K562 (cell line): ENCODE results near the gene FUT8. TPM values are rescaled to one million over a fixed set of nuclear protein-coding genes. Genes with fewer than 3 reads are reported as not detected.

ENCODE experiments used
- ATAC-seq: fragments of 200-7000 bp; cut with Tn5 transposase; 3 replicates; pipeline ENCODE4 v1.9.1; 2020; ENCODE audit warnings: moderate library complexity
- BruUV-seq: library from RNA; stranded (reverse); fragments of 400-500 nt; replicated peaks from 2 replicates; lab custom pipeline; 2021; lab: Mats Ljungman, UMichigan
- CTCF ChIA-PET: fragments of 300-600 bp; formaldehyde crosslinking; extraction: SDS; loops from one replicate; lab custom pipeline; 2021; ENCODE audit warnings: low intra/inter-chr PET ratio; lab: Yijun Ruan, JAX
- POLR2A ChIA-PET: fragments of 300-600, 350-650 bp; sonication (Branson Sonifier 250); formaldehyde crosslinking; extraction: SDS; loops from one replicate; lab custom pipeline; 2021; ENCODE audit warnings: antibody characterized with exemption, inconsistent platforms; lab: Yijun Ruan, JAX
- DNase-seq, 4 experiments: peaks; one replicate each; pipeline versions ENCODE4 v3.0.0 to v3.0.0-alpha.2; 2011 to 2018; ENCODE audit warnings: low spot score in 3 of 4, mixed read lengths in 3 of 4; ENCODE audit errors: extremely low read depth in 1 of 4
- FAIRE-seq: peaks from 2 replicates; lab custom pipeline; 2011; peaks lifted over from hg19 to GRCh38; lab: Jason Lieb, UNC
- H2AFZ ChIP-seq: 2 replicates; pipeline ENCODE4 v1.6.0; 2011; ENCODE audit warnings: low read depth, low read length, control low read depth, inconsistent platforms
- H3K27ac ChIP-seq: fragments of 200-600 bp; 3 replicates; pipeline ENCODE4 v1.8.0; 2011; ENCODE audit warnings: low read depth, mild to moderate bottlenecking, control low read depth, inconsistent platforms, low read length, moderate library complexity, mixed read lengths; ENCODE audit errors: extremely low read depth
- H3K27me3 ChIP-seq, 2 experiments: fragments of 300-600 bp in 1 of 2; 2 replicates in 1 of 2; 3 replicates in 1 of 2; pipeline versions ENCODE4 v1.6.0 to v1.8.0; 2011; ENCODE audit warnings: inconsistent platforms in 2 of 2, low read length in 2 of 2, mild to moderate bottlenecking in 1 of 2, mixed read lengths in 1 of 2, moderate library complexity in 1 of 2; ENCODE audit not compliant: control insufficient read depth in 2 of 2, insufficient read depth in 2 of 2
- H3K36me3 ChIP-seq: fragments of 300-600 bp; 3 replicates; pipeline ENCODE4 v1.8.0; 2011; ENCODE audit warnings: mild to moderate bottlenecking, low read length, inconsistent platforms; ENCODE audit not compliant: control insufficient read depth, insufficient read depth
- H3K4me1 ChIP-seq, 2 experiments: fragments of 200-600 bp in 1 of 2; replicated peaks in 1 of 2; 2 replicates in 1 of 2; 3 replicates in 1 of 2; pipeline versions ENCODE4 v1.5.1 to v1.8.0; 2011; ENCODE audit warnings: inconsistent platforms in 2 of 2, low read length in 2 of 2, mild to moderate bottlenecking in 1 of 2, mixed read lengths in 1 of 2, moderate library complexity in 1 of 2; ENCODE audit not compliant: control insufficient read depth in 2 of 2, insufficient read depth in 2 of 2
- H3K4me2 ChIP-seq: 2 replicates; pipeline ENCODE4 v1.6.1; 2011; ENCODE audit warnings: low read length, control low read depth, inconsistent platforms, mixed read lengths; ENCODE audit not compliant: insufficient read depth
- H3K4me3 ChIP-seq: fragments of 200-600 bp; sonication (generic), shearing (Covaris generic); 2 replicates; pipeline ENCODE4 v1.5.1; 2016; ENCODE audit warnings: control low read depth, inconsistent platforms
- H3K79me2 ChIP-seq: fragments of 200-600 bp; 3 replicates; pipeline ENCODE4 v1.8.0; 2011; ENCODE audit warnings: low read length, inconsistent platforms; ENCODE audit not compliant: control insufficient read depth, insufficient read depth
- H3K9ac ChIP-seq, 2 experiments: 2 replicates each; pipeline versions ENCODE4 v1.6.0 to v1.6.1; 2011; ENCODE audit warnings: low read depth in 2 of 2, low read length in 2 of 2, control low read depth in 1 of 2, inconsistent platforms in 1 of 2, mild to moderate bottlenecking in 1 of 2, mixed read lengths in 1 of 2; ENCODE audit not compliant: insufficient read depth in 1 of 2
- H3K9me1 ChIP-seq: one replicate; pipeline ENCODE4 v1.6.0; 2011; ENCODE audit warnings: inconsistent platforms, mild to moderate bottlenecking, low read length, moderate library complexity; ENCODE audit not compliant: control insufficient read depth, insufficient read depth
- H3K9me3 ChIP-seq: replicated peaks from 2 replicates; pipeline ENCODE4 v1.5.1; 2011; ENCODE audit warnings: low read depth, low read length, inconsistent platforms; ENCODE audit not compliant: control insufficient read depth, insufficient read depth
- H4K20me1 ChIP-seq: replicated peaks from 2 replicates; pipeline ENCODE4 v1.6.1; 2011; ENCODE audit warnings: low read length, inconsistent platforms, mixed read lengths; ENCODE audit not compliant: control insufficient read depth, insufficient read depth
- KLF6 ChIP-seq: fragments of 250-450 bp; sonication (Bioruptor Pico); IDR thresholded peaks from 2 replicates; pipeline ENCODE4 v1.4.0; 2020; ENCODE audit warnings: mild to moderate bottlenecking, moderate library complexity, borderline replicate concordance
- ZNF274 ChIP-seq: IDR thresholded peaks from 2 replicates; pipeline ENCODE4 v1.6.1; 2011; ENCODE audit warnings: low read depth, mild to moderate bottlenecking, low read length, moderate library complexity, borderline replicate concordance
- ZNF589 ChIP-seq: fragments of 200-800 bp; sonication (Bioruptor generic); IDR thresholded peaks from 2 replicates; pipeline ENCODE4 v1.6.1; 2016; ENCODE audit warnings: low read depth, missing genetic modification characterization, missing compliant biosample characterization
- WGBS: fragments of 100-300 bp; shearing (Covaris generic); methylation state at CpG from one replicate; pipeline ENCODE4 v1.1.6; 2016; ENCODE audit warnings: low coverage, mixed read lengths; ENCODE audit not compliant: insufficient coverage; ENCODE audit errors: missing lambda C conversion rate; 5-methylcytosine and 5-hydroxymethylcytosine counted together
- in situ Hi-C: fragments of 300-500 bp; cut with MboI; formaldehyde crosslinking; loops from 4 replicates; pipeline ENCODE4 v1.15.0; 2018; ENCODE audit warnings: inconsistent platforms, mixed read lengths
- intact Hi-C: fragments of 100-400 bp; cut with micrococcal nuclease; formaldehyde crosslinking; loops from 2 replicates; pipeline ENCODE4 v1.14.2; 2022
- polyA plus RNA-seq, 8 experiments: library from polyadenylated mRNA; depleted of rRNA in 4 of 8; stranded (reverse) in 5 of 8; unstranded in 3 of 8; fragments of >200 nt; fragmentation: Nextera tagmentation in 2 of 8; fragmentation: Illumina TruSeq in 1 of 8; extraction: Ambion mirVana in 2 of 8; extraction: Trizol in 1 of 8; gene quantifications; 2 replicates each; pipeline versions ENCODE4 v1.2.1 to v1.2.3, GENCODE V29; 2011 to 2014; ENCODE audit warnings: inconsistent platforms in 1 of 8, missing spikeins in 1 of 8
- total RNA-seq, 7 experiments: library from RNA; depleted of rRNA in 6 of 7; stranded (reverse); fragments of >200 nt in 6 of 7; fragmentation: Illumina TruSeq in 2 of 7; extraction: Trizol in 2 of 7; gene quantifications; 2 replicates each; pipeline versions ENCODE4 v1.2.1 to v1.2.3, GENCODE V29; 2011 to 2021; ENCODE audit warnings: low replicate concordance in 1 of 7

The FUT8 gene
- total and polyA plus RNA-seq, 9 of the 15 experiments (the other 6 are each of a cell fraction or from before 2014, with no cell fraction given), result 4.1 to 15.2 (median 7.8) TPM

DNA sequence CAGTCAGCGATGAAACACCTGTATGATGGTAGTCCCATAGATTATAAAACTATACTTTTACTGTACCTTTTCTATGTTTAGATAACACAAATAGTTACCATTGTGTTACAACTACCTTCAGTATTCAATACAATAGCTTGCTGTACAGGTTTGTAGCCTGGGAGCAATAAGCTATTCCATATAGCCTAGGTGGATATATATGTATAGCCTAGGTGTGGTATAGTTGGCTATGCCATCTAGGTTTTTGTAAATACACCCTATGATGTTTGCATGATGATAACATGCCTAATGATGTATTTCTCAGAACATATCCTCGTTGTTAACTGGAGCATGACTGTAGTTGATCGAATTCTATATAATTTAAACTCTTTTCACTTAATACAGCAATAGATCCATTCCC is 316.1 kb downstream of the FUT8 start:
- CTCF ChIA-PET, result no interaction called here

DNA sequence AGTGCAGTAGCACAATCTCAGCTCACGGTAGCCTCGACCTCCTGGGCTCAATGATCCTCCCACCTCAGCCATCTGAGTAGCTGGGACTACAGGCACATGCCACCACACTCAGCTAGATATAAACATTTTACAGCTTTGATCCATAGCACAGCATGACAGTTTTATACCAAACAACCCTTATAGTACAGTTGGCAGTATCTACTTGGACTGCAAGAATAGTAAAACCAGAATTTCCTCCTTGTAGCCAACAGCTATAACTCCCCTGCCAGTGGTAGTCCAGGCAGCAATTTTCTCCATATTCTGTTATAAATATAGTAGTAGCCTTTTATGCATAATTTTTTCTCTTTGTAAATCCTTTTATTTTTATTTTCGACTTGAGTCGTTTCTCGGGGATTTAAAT is 317.0 kb downstream of the FUT8 start:
- Histone ChIP-seq H3K4me2 (no peak overlapping the region), H3K4me3 (no peak overlapping the region), H3K9me1 (no peaks in the 10 kb centered on the region), H3K36me3 (no peaks in the 10 kb centered on the region), H2AFZ (no peak overlapping the region), H3K9me3 (no peaks in the 10 kb centered on the region), H3K9ac (no peak overlapping the region), H3K27me3 (no peaks in the 10 kb centered on the region)
- whole genome bisulfite sequencing, result 48% methylated on average over 5 of the region's 5 CpGs
- no peak for ATAC-seq
- DNase-seq, result no peak
- intact Hi-C loops, result no loop called here
- no TSS peak for BruUV-seq
- in situ Hi-C loops, result no loop called here
- no peak for FAIRE-seq
- ChIA-PET CTCF (no interaction called here), POLR2A (interaction anchor here (0.6 to 0.7 kb wide), 2 partner anchors 19 to 21 kb away, joined by 3 to 4 read pairs; no protein-coding TSS in a partner anchor)
- TF ChIP-seq ZNF589 (CRISPR knock-in tag), result no peak
- TF ChIP-seq, all 486 proteins: peak for 0
- Histone ChIP-seq H3K4me1 (no peaks in the 10 kb centered on the region), H3K27ac (no peak overlapping the region), H3K79me2 (no peaks in the 10 kb centered on the region), H4K20me1 (no peaks in the 10 kb centered on the region)

More for the DNA sequence above, 316.1 kb downstream of the FUT8 start:
- no peak overlapping the region for H3K4me2 ChIP-seq
- no peaks in the 10 kb centered on the region for H4K20me1 ChIP-seq
- no peaks in the 10 kb centered on the region for H3K4me1 ChIP-seq
- ATAC-seq, result no peak
- H3K79me2 ChIP-seq, result no peaks in the 10 kb centered on the region
- no peak for DNase-seq
- no peak overlapping the region for H3K27ac ChIP-seq
- no peaks in the 10 kb centered on the region for H3K36me3 ChIP-seq
- no peak overlapping the region for H3K4me3 ChIP-seq
- POLR2A ChIA-PET, result interaction anchor here (0.6 to 0.7 kb wide), 2 partner anchors 22 to 129 kb away, joined by 3 to 4 read pairs; no protein-coding TSS in a partner anchor
- H3K27me3 ChIP-seq, result no peaks in the 10 kb centered on the region
- no peak overlapping the region for H3K9ac ChIP-seq
- H2AFZ ChIP-seq, result no peak overlapping the region
- 21% methylated on average over 3 of the region's 3 CpGs for WGBS
- intact Hi-C loops, result no loop called here
- FAIRE-seq, result no peak
- in situ Hi-C loops, result no loop called here
- no TSS peak for BruUV-seq
- TF ChIP-seq KLF6 (CRISPR knock-in tag) (no peak), ZNF274 (no peak)
- TF ChIP-seq, all 486 proteins: peak for 0
- Histone ChIP-seq H3K9me3 (no peaks in the 10 kb centered on the region), H3K9me1 (no peaks in the 10 kb centered on the region)
